ENCODE results near the gene CPAMD8.

CPAMD8 gene

DNA sequence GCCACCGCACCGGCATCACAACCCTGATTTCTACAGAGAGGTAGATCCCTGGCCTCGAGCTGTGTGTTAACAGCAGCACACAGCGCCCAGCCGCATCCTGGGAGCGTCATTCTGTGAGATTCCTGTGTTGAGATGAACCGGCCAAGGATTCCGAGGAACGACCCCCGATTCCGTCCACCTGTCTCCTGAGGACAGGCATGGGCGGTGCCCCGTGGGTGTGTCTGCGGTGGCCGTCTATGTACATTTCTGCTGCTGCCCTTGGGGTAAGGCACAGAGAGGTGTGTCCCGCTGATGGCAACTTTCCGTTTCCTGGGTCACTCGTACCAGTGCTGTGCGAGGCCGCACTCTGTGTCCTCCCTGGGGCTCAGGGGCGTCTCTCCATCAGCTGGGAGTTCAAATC is 153.9 kb downstream of the CPAMD8 start:
- DNase-seq (ENCODE audit: low read depth): no peak

DNA sequence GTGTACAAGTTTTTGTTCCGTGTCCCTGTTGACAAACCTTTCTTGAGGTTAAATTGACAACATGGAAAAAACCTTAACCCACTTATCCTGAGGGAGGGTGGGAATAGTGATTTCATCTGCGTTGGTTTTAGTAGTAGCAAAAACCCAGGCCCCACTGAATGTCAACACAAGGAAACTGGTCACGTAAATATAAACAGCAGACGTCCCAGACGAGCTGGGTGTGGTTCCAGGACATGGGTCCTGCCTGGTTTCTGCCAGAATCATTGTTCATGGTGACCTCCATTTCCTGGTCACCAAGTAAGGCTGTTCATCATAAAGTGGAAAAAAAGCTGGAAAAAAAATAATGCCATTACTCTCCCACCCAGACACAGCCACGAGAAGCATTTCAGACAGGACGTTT is 154.7 kb downstream of the CPAMD8 start:
- DNase-seq (ENCODE audit: low read depth): no peak

DNA sequence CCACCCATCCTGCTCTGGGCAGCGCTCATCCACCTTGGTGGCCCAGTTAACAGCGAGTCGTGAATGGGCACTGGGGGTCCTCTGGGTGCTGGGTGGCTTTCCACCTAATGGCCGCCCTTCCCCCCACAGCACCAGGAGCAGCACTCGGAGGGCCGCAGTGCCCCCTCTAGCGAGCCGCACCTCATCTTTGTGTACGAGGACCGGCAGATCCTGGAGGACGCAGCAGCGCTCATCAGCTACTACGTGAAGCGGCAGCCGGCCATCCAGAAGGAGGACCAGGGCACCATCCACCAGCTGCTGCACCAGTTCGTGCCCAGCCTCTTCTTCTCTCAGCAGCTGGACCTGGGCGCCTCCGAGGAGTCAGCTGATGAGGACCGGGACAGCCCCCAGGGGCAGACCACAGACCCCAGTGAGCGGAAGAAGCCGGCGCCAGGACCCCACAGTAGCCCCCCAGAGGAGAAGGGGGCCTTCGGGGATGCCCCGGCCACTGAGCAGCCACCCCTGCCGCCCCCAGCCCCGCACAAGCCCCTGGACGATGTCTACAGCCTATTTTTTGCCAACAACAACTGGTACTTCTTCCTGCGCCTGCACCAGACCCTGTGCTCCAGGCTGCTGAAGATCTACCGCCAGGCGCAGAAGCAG is 157.2 kb downstream of the CPAMD8 start:
- DNase-seq (ENCODE audit: low read depth): no peak

DNA sequence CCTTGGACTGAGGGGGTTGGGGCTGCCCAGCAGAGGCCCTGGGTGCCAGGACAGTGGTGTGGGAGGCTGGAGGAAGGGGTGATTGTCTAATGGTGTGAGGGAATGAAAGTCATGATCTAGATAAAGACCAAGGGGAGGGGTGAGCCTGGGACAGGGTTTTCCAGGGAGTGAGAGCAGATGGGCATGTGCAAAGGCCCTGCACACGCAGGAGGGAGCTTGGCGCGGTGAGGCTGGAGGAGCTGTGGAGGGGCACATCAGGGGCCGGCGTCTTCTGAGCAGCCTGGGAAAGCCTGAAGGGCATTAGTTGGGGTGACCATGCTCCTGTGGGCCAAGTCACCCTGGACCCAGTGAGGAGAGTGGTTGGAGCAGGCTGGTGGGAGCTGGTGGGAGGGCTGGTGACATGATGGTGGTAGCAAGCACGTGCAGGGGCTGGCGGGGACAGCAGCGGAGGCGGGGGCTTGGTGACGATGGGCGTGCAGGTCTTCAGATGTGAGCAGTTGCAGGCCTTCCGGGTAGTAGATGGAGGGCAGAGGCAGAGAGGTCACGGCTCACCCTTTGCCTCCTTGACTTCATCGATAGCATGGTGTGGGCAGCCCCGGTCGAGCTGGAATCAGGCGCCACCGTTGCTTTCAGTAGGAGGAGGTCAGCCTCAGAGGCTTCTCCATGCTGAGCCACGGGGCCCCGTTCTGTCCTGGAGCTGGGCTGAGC is 158.0 kb downstream of the CPAMD8 start:
- DNase-seq (ENCODE audit: low read depth): no peak

DNA sequence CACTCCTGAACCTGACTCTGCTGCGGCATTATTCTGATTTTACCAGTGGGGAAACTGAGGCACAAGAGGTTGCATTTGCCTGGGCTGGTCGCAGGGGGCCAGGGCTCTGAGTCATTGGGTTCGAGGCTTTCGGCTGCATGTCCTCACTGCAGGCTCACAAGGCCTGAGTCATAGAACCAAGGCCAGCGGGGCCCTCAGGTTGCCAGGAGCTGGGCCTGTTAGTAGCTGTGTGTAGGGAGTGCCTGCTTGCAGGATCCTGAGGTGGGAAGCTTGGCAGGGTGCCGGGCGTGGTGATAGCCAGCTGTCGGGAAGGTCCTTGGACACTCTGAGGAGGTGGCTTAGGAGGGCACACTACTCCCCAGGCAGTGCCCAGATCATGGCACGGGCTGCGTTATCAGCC is 159.4 kb downstream of the CPAMD8 start:
- DNase-seq (ENCODE audit: low read depth): no peak

DNA sequence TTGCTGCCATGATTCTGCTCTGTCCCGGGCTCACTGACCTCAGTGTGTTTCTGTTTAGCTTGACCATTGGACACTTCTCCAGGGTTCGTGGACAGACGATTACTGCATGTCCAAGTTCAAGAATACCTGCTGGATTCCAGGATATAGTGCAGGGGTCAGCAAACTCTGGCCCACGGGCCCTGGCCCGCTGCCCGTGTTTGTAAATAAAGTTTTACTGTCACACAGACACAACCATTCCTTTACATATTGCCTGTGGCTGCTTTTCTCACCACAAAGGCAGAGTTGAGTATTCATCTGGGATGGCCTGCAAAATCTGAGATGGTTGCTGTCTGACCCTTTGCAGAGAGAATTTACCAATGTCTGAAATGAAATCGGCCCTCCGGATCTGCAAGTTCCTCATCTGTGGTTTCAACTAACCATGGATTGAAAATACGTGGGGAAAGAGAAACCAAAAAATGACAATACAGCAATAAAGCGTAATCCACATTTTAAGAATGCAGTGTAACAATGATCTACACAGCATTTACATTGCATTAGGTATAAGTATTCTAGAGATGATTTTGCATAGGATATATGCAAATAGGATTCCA is 163.7 kb downstream of the CPAMD8 start:
- no peak for DNase-seq (ENCODE audit: low read depth)

DNA sequence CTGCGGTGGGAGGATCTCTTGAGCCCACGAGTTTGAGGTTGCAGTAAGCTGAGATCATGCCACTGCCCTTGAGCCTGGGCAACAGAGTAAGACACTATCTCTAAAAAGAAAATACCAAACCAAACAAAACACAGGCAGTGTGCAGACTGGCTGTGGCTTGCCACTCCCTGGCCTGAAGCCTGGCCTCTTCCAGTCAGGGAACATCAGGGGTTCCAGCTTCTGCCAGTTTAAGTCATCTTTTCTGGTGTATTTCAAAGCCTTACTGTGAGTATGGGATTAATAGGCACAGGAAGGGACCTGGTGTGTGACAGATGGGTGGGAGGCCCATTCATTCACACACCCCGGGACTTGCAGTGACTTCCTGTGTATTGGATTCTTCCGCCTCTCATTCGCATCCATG is 164.8 kb downstream of the CPAMD8 start:
- no peak for DNase-seq (ENCODE audit: low read depth)

DNA sequence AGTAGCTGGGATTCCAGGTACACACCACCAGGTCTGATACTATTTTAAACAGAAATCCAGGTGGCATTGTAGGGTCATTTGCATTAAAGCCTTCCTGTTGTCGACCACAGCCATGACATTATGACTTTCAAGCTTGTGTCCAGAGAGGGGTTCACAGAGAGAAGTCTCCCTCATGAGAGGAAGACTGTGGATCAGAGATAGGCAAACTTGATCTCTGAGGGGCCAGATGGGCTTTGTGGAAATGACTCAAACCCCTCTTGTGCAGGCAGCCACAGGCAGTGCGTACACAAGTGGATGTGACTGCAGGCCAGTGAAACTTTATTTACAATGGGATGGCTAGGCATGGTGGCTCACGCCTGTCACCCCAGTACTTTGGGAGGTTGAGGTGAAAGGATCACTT is 165.6 kb downstream of the CPAMD8 start:
- no peak for DNase-seq (ENCODE audit: low read depth)

DNA sequence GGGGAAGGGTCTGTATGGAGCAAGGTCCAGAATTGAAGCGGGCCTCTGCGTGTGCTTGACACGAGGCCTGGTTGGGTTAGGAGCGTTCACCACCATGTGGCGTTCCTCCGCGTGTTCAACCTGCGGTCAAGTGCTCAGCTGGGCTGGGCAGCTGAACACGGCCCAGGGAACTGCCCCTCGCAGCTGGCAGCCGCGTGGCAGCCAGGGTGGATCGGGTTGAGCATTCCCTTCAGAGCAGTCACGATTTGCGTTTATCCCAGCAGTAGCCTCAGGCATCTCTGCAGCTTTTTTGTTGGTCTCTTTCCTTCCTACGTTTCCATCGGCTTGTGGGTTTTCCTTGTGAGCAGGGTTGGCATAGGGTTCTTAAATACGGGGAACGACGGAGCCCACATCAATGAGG is 166.5 kb downstream of the CPAMD8 start:
- DNase-seq (ENCODE audit: low read depth): no peak

DNA sequence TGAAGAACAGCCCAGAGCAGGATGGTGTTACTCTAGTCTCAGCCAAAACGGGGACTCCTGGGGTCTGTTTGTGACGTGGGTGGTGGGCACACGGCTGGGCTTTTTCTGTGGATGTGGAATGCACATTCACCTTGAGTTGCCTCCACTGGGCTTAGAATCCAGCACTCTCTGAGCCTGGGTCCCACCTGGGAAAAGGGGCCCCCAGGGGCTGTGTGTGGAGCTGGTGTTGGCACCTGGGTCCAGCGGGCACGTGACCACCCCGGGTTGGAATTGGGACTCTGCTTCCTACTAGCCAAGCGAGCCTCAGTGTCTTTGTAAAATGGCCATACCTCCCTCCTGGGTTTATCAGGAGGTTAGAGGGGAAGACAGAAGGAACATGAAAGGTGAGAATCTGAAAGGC is 167.0 kb downstream of the CPAMD8 start:
- no peak for DNase-seq (ENCODE audit: low read depth)

DNA sequence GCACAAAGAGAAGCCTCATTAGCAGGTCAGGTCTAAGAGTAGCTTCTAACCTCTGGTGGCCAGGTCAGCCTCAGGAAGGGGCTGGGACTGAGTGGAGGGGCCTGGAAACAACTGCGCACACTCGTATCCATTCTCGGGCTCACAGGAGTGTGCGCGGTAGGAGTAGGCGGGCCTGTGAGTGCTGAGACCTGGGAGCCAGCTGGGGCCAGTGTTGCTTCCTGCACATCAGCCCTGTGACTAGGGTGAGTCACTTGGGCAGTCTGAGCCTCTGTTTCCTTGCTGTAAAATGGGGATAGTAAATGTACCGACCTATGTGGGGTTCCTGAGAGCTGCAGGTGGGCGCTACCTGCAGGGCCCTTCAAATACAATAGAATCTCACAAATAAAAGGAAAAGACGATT is 170.5 kb downstream of the CPAMD8 start:
- DNase-seq (ENCODE audit: low read depth): no peak

DNA sequence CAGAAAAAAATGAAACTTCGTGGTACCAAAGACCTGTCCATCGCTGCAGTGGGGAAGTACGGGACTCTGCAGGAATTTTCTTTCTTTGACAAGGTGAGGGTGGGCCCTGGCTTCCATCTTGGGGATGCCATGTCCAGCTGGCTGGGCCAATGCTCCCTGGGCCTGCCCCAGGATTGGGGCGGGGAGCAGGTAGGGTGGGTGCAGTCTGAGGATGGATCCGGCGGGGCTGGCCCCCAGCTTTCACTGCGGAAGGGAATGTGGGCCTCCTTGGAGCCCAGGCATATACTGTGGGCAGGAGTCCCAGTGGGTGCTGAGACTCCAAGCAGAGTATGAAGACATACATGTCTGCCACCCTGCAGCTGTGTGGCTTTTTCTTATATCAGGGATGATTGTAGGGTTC is 173.5 kb downstream of the CPAMD8 start:
- no peak for DNase-seq (ENCODE audit: low read depth)

DNA sequence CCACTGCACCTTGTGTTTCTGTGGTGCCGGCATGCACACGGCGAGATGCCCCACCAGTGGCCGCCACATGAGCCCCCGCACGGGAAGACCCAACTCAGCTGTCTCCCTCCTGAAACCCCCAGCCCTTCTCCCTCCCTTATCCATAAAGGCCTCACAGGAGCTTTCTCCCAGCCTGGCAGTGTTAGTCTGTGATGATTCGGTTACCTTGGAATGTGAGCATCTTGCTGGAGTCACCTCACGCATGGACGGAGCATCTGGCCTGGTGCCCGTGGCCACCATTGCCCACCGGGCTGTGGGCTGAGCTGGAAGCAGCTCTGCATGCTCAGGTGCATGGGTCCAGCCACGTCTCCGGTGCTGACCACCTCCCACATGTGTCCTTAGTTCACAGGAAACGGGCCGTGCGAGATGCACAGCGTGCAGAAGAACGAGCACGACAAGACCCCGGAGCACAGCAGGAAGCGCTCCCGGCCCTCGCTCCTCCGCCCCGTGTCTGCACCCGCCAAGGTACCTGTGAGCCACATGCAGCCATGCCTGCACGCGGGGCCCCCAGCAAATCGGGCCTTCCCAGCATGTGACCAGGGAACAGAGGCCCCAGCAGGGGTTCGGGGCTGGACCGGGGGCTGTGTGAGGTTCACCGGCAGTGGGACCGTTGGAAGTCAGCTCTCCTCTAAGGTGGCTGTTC is 175.4 kb downstream of the CPAMD8 start:
- no peak for DNase-seq (ENCODE audit: low read depth)

DNA sequence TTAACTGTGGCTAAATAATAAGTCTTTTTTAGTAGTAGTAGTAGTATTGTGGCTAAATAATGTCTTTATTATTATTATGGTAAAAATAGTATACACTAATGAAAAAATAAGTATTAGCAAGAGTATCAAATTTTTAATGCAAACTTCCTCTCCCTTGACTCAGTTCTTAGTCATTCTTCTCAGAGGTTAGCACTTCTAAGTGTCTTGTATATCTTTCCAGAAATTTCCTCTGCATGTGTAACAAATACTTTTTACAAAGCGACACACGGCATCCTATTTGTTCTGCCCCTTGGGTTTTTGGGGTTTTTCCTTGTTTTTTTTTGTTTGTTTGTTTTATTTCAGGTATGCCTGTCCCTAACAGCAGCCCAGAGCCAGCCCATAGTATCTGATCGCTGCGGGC is 176.5 kb downstream of the CPAMD8 start:
- DNase-seq (ENCODE audit: low read depth): no peak

DNA sequence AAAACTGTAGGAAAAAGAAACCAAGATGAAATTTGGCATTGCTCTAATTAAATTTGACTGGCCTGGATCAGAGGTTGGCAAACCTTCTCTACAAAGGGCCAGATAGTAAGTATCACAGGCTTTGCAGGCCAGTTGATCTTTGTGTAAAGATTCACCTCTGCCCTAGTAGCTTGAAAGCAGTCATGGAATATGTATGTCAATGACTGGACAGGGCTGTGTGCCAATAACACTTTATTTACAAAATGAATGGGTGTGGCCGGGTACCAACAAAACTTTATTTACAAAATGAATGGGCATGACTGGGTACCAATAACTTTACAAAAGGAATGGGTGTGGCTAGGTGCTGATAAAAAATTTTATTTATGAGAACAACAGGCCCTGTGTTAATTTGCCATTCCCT is 177.4 kb downstream of the CPAMD8 start:
- DNase-seq (ENCODE audit: low read depth): no peak

DNA sequence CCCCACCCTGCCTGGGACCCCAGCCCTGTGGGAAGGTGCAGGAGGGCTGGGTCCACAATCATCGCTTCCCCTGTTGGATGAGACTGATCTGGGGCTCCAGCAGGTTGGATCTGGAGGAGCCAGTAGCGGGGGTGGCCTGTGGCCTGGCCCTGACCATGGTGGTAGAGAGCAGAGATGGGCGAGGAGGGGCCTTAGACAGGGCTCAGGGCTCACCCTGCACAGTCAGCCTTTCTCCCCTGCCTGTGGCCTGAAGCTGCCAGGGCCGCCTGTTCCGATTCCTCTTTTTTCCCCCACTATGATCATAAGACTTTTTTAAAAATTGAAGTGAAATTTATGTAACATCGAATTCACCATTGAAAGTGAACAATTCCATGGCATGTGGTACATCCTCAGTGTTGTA is 179.2 kb downstream of the CPAMD8 start:
- no peak for DNase-seq (ENCODE audit: low read depth)

DNA sequence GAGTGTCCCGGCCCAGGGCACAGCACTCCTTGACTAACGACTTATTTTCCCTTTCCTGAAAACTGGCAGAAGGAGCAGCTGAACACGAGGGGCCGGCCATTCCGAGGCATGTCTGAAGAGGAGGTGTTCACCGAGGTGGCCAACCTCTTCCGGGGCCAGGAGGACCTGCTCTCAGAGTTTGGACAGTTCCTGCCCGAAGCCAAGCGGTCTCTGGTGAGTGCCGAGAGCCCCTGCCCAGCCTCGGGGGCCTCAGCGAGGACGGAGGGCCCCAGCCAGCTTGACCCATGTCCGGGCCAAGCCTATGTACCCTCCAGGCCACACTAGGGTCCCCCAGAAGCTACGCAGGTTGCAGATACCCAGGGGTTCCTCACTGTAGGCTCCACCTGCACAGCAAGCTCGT is 179.7 kb downstream of the CPAMD8 start:
- no peak for DNase-seq (ENCODE audit: low read depth)

Measured in activated T-helper 9 cell treated with anti-CD3 and anti-CD28 coated beads, Interleukin-2, amount 50 U/mL, for 16 hours (primary cell).